HG02610 (cell line): ENCODE measurements around the gene IL11RA.

ENCODE experiments used
- ATAC-seq: cut with Tn5 transposase; IDR thresholded peaks from one replicate; pipeline ENCODE4 v1.9.1; 2021; ENCODE audit warnings: mild to moderate bottlenecking, moderate library complexity; ENCODE audit not compliant: unreplicated experiment

The IL11RA gene

DNA sequence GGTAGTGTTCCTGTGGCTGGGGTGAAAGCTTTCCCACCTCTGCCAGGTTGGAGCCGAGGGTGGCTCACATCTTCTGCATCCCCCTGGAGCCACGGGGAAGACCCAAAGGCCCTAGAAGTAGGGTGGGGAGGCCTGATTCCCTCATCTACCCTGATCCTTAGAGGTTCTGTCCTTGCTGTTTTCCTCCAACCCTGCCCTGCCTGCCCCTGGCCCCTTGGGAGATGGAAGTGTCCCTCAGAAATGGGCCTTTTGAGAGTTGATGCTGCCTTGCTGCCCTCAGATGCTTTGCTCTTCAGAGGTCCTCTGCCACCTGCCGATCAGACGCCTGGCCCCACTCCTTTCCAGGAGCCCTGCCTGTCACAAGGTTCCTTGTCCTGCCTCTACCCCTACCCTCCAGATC is 32.8 kb downstream of the IL11RA start:
- no peak for ATAC-seq

DNA sequence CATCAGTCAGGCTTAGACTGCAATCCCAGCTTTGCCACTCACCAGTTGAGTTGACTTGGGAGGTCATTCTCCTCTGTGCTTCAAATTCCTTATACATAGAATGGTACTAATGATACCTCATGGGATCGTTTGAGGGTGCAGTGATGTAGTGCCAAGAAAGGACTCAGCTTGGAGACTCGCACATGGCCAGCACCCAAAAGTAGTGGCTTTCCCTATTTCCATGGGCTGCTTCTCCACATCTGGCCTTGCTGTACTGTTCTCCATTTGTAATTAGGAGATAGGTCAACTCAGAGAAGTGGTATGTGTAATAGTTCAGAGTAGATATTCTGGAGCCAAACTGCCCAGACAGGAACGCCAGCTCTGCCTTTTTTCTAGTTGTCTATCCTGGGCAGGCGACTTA is 33.6 kb downstream of the IL11RA start:
- ATAC-seq: no peak

DNA sequence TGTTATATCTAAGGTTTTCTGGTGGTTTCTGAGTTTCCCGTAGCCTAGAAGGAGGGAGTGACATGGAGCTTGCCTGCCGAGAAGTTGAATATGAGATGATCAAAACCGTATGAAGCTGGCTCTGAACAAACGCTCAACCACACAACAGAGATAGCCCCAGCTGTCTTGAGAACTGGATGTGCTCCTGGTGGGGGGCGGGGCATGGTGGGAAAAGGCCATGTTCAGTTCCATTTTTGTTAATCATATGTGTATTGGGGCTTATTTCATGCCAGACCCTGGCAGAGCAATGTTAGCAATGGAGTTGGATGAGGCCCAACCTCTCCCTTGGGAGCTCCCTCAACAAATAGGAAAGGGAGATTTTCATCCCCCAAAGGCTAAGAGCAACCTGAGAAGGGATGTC is 34.2 kb downstream of the IL11RA start:
- ATAC-seq: no peak

GRCh38 chr9:34686732-34687131 is 34.7 kb downstream of the IL11RA start:
- ATAC-seq: no peak

GRCh38 chr9:34687276-34688030 is 35.5 kb downstream of the IL11RA start:
- no peak for ATAC-seq

- no peak for ATAC-seq
Measured at GRCh38 chr9:34688329-34689115, 36.5 kb downstream of the IL11RA start.

DNA sequence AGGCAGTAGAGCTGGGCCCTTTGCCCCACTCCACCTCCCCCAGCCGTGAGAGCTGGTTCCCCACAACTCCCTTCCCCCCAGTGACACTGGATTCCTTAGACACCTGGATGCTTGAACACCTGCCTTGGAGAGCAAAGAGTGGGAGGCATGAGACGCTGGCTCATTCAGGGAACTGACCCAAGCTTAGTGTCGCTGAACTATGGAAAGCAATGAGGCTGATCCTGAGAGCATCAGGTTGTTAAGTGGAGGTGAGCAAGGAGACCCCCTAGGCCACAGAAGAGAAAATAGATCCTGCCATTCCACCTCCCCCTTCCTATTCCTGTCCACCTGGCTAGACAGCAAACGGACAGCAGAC is 37.1 kb downstream of the IL11RA start:
- ATAC-seq: no peak

GRCh38 chr9:34689512-34689911 is 37.5 kb downstream of the IL11RA start:
- no peak for ATAC-seq

GRCh38 chr9:34690983-34691935 is 39.3 kb downstream of the IL11RA start, which contains the start of gene CCL19:
CCL19 (minus strand) TSS chr9:34691276; CDS start chr9:34691139, 137 bp downstream.
- no peak for ATAC-seq

DNA sequence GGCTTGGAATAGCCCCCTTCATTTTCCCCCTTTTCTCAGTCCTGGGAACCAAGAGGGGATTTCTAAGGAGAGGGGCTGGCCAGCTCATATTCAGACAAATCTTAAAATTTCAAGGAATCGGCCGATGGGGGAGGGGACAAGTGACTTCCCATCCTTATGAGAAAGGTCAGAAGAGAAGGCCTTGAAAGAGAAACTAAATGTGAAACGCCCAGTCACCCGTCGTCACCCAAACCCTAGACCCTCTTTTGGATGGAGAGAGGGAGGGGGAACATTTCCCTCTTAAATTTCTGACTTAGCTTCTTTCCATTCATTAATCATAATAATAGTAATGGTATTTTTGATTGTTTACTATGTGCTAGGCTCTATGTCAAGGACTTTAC is 39.9 kb downstream of the IL11RA start:
- no peak for ATAC-seq

DNA sequence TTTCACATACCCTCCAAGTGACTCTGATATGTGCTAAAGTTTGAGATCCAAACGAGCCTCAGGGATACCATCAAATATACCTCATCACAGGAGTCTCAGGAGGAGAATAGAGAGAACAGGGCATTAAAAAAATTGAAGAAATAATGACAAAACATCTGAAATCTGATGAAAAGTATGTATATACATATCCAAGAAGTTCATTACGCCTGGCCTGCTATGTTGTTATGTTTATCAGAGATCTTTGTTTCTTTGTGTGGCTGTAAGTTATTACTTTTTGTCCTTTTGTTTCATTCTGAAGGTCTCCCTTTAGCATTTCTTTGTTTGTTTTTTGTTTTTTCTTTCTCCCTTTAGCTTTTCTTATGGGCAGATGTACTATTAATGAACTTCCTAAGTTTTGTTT is 41.6 kb downstream of the IL11RA start:
- ATAC-seq: no peak

DNA sequence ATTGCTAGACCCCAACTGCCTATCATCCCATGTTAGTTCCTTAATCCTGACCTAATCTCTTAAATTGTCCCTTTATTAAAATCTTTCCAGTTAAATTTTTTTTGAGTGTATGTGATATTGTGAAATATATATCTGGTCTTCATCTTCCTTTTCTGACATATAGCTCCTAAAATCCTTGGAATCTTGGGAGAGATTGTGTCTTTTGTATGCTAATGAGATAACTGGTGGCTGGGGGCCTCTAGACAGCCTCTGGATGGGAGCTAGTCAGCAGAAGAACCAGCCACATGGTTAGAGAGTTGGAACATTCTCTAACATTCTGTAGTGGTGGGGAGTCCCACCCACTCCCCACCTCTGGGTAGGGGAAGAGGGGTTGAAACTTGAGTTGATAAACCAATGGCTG is 42.8 kb downstream of the IL11RA start:
- no peak for ATAC-seq

DNA sequence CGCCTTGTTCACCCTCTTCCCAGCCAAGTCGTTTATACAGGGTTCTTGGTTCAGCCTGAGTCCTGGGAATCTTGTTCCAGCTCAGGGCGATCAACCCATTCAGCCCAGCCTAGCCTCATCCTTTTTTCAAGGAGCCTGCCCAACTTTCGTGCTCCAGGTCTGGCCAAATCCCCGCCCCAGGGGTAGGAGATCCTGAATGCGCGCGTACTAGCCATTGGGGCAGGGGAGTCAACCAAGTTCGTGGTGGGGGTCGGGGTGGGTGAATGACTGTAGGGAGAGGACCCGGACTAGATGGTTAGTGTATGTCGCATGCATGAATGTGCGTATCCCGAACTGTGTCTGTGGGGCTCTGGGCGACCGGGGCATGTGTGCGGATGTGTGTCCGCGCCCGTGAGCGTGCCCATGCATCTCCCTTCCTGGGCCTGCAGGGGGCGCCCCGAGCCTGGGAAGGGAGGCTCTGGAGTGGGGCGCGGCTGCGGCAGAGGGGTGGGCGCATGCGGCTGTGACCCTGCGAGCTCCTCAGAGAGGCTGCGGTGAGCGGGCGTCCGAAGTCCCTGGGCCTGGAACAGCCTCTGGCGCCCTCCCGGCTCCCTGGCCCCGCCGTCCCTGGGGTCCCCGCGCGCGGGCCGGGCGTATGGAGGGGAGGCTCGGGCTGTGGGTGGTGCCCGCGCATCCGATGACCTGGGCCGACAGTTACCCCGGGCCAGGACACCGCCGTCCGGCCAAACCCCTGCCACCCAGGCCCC is 49.2 kb downstream of the IL11RA start:
- no peak for ATAC-seq

DNA sequence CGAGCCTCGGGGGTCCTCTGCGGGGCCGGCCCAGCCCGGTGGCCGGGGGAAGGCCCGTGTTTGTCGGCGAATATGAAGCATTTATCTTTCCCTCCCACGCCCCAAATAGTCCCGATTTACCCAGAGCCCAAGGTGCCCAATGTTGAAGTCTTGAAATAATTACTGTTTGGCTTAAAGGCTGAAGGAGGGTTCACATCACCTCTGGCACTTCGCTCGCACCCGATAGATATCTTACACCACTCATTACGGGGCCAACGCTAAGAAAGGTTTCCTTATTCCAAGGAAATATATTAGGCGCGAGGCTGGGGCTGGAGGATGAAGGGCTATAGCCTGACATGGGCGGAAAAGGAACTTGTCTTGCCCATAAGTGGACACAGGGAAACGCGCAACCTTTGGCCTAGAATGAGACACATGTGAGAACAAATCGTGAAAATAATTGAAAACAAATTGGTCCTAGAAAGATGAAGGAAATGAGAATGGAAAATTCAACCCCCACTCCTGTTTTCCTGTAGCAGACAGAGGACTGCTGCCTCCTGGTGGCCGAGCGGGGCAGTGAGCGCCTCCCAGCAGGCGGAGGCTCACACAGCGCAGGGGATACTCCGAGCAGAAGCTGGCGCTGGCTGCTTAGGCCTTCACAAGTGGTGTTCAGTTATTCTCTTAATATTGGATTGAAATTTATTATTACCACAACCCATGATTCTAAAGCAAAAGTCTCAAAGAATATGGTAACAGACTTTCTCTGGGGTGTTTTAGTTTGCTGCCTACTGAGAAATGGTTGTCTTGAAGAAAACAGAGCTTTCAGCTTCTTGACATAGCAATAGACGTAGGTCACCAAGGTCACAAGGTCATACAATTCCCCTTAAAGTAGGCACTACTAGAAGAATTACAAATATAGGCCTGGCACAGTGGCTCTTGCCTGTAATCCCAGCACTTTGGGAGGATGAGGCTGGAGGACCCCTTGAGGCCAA is 50.1 kb downstream of the IL11RA start:
- ATAC-seq: peak; percentile 79

DNA sequence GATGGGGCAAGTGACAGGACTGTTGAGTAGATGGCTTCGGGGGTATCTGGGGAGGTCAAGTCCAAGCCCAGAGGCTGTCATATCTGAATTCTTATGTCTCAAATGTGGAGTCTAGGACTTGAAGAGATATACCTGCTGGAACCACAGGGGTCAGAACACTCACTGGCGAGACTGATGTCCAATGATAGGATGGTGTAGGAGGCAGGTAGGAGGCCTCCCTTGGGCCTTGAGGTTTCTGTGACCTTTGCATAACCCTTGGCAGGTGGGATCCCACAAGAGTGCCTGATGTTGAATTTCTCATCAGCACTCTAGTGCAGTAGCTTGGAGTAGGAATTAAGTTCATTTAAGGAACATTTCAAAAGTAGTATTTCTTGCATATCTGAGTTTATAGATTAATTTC is 55.1 kb downstream of the IL11RA start:
- no peak for ATAC-seq

- ATAC-seq: no peak
Measured at GRCh38 chr9:34709196-34709978, 57.4 kb downstream of the IL11RA start.

DNA sequence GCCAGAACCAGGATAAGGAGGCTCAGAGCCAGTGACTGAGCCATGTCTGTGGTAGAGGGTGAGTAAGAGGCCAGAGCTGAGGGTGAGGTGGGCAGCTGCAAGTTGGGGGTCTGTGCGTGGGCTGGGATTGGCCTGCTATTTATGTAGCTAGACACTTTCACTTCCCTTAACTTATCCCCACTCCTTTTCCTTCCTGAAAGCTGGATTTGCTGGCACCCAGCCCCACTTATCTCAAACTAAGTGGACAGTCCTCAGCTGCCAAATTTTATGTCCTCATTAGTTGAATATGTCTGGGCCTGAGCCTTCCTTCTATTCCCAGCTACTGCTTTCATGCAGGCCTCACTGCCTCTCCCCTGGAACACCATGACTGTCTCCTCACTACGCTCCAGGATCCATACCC is 58.0 kb downstream of the IL11RA start, which contains the start of gene CCL21:
TSS of gene CCL21 (minus strand) at position 114 of the 400 bp plus-strand sequence. CDS start at position 44, 70 bp downstream.
- no peak for ATAC-seq
